ENCODE data around the gene MSLN. TPM values are rescaled to one million over a fixed set of nuclear protein-coding genes. Genes with fewer than 3 reads are reported as not detected.

The MSLN gene
- total RNA-seq, 2 donors from 2014 or later = 1.3 TPM; not detected in 1

- H3K4me3 ChIP-seq = no peak overlapping the region
Measured at GRCh38 chr16:743794-744500, 16.6 kb upstream of the MSLN start.

GRCh38 chr16:745739-746138 lies 14.8 kb upstream of the MSLN start:
- H3K27me3 ChIP-seq (replicated peaks; ENCODE audit: insufficient read depth) = no peaks in the 10 kb centered on the region
- no peak for TF ChIP-seq CTCF (IDR thresholded peaks at IDR 0.05)
- no peaks in the 10 kb centered on the region for H3K4me1 ChIP-seq (ENCODE audit: control insufficient read depth in 1 of 2, low read depth in 2 of 2)
- H3K4me3 ChIP-seq = no peak overlapping the region
- H3K9me3 ChIP-seq = no peaks in the 10 kb centered on the region
- DNase-seq (ENCODE audit: low spot score) (no peak), ATAC-seq (ENCODE audit: insufficient number of reproducible peaks, low FRiP score, low read depth) (no peak)
- no peaks in the 10 kb centered on the region for H3K36me3 ChIP-seq
- no peak overlapping the region for H3K27ac ChIP-seq

More at GRCh38 chr16:743794-744500, 16.6 kb upstream of the MSLN start:
- no peak for ATAC-seq (ENCODE audit: insufficient number of reproducible peaks, low FRiP score, low read depth)
- no peak for TF ChIP-seq CTCF (IDR thresholded peaks at IDR 0.05)
- Histone ChIP-seq H3K9me3 (no peaks in the 10 kb centered on the region), H3K27ac (no peak overlapping the region), H3K36me3 (no peaks in the 10 kb centered on the region), H3K27me3 (replicated peaks; ENCODE audit: insufficient read depth) (no peaks in the 10 kb centered on the region), H3K4me1 (ENCODE audit: control insufficient read depth in 1 of 2, low read depth in 2 of 2) (peaks cover 8 to 11% of the 10 kb centered on the region in 2 donors)
- no peak for DNase-seq (ENCODE audit: low spot score)

GRCh38 chr16:746637-747036 lies 13.9 kb upstream of the MSLN start:
- no peaks in the 10 kb centered on the region for H3K9me3 ChIP-seq
- ATAC-seq (ENCODE audit: insufficient number of reproducible peaks, low FRiP score, low read depth) (no peak), DNase-seq (ENCODE audit: low spot score) (no peak)
- no peak overlapping the region for H3K4me3 ChIP-seq
- H3K27me3 ChIP-seq (replicated peaks; ENCODE audit: insufficient read depth) = no peaks in the 10 kb centered on the region
- no peak overlapping the region for H3K27ac ChIP-seq
- no peak for TF ChIP-seq CTCF (IDR thresholded peaks at IDR 0.05)
- H3K36me3 ChIP-seq = no peaks in the 10 kb centered on the region
- H3K4me1 ChIP-seq (ENCODE audit: control insufficient read depth in 1 of 2, low read depth in 2 of 2) = no peaks in the 10 kb centered on the region

GRCh38 chr16:747978-748746 lies 12.4 kb upstream of the MSLN start:
- H3K4me3 ChIP-seq = no peak overlapping the region
- TF ChIP-seq CTCF (IDR thresholded peaks at IDR 0.05) = no peak

GRCh38 chr16:749010-749409 lies 11.5 kb upstream of the MSLN start:
- ATAC-seq (ENCODE audit: insufficient number of reproducible peaks, low FRiP score, low read depth) = no peak
- TF ChIP-seq CTCF (IDR thresholded peaks at IDR 0.05) = no peak
- Histone ChIP-seq H3K27me3 (replicated peaks; ENCODE audit: insufficient read depth) (no peaks in the 10 kb centered on the region), H3K9me3 (no peaks in the 10 kb centered on the region), H3K4me1 (ENCODE audit: control insufficient read depth in 1 of 2, low read depth in 2 of 2) (no peaks in the 10 kb centered on the region), H3K27ac (no peak overlapping the region), H3K36me3 (no peaks in the 10 kb centered on the region), H3K4me3 (no peak overlapping the region)
- DNase-seq (ENCODE audit: low spot score) = no peak

More at GRCh38 chr16:747978-748746, 12.4 kb upstream of the MSLN start:
- ATAC-seq (ENCODE audit: insufficient number of reproducible peaks, low FRiP score, low read depth) (no peak), DNase-seq (ENCODE audit: low spot score) (no peak)
- H3K27ac ChIP-seq = no peak overlapping the region
- H3K9me3 ChIP-seq = no peaks in the 10 kb centered on the region
- no peaks in the 10 kb centered on the region for H3K36me3 ChIP-seq
- H3K27me3 ChIP-seq (replicated peaks; ENCODE audit: insufficient read depth) = no peaks in the 10 kb centered on the region
- H3K4me1 ChIP-seq (ENCODE audit: control insufficient read depth in 1 of 2, low read depth in 2 of 2) = no peaks in the 10 kb centered on the region
